Suprapubic skin (tissue), 4 donors: ENCODE data around the gene HCFC1. TPM values are rescaled to one million over a fixed set of nuclear protein-coding genes. Genes with fewer than 3 reads are reported as not detected.

Source experiments
- DNase-seq, 2 donors: peaks; one replicate each; pipeline ENCODE4 v3.0.0-alpha.2; 2019; ENCODE audit warnings: low spot score in 2 of 2
- H3K27ac ChIP-seq: fragments of 200-600 bp; sonication (generic); one replicate; pipeline ENCODE4 v1.5.1; 2019
- H3K27me3 ChIP-seq: fragments of 200-600 bp; sonication (generic); one replicate; pipeline ENCODE4 v1.5.1; 2019
- H3K36me3 ChIP-seq: fragments of 200-600 bp; sonication (generic); one replicate; pipeline ENCODE4 v1.5.1; 2019
- H3K4me1 ChIP-seq: fragments of 200-600 bp; sonication (generic); one replicate; pipeline ENCODE4 v1.5.1; 2019
- H3K4me3 ChIP-seq: fragments of 200-600 bp; sonication (generic); one replicate; pipeline ENCODE4 v1.5.1; 2019; ENCODE audit warnings: mild to moderate bottlenecking
- H3K9me3 ChIP-seq: fragments of 200-600 bp; sonication (generic); one replicate; pipeline ENCODE4 v1.5.1; 2019
- CTCF ChIP-seq, 2 donors: fragments of 200-600 bp in 1 of 2; fragments of 450-650 bp in 1 of 2; sonication (generic) in 1 of 2; IDR thresholded peaks; one replicate each; pipeline ENCODE4 v1.5.1; 2016 to 2019; ENCODE audit warnings: antibody characterized with exemption in 2 of 2, mild to moderate bottlenecking in 1 of 2, moderate library complexity in 1 of 2
- EP300 ChIP-seq: sonication (generic); formaldehyde crosslinking; IDR thresholded peaks from one replicate; pipeline ENCODE4 v1.6.1; 2017; ENCODE audit warnings: antibody characterized with exemption
- POLR2A ChIP-seq, 2 donors: fragments of 450-650 bp; IDR thresholded peaks; one replicate each; pipeline ENCODE4 v1.6.1; 2017; ENCODE audit warnings: antibody characterized with exemption in 2 of 2, mild to moderate bottlenecking in 2 of 2, moderate library complexity in 2 of 2
- POLR2AphosphoS5 ChIP-seq, 3 donors: sonication (generic); formaldehyde crosslinking; IDR thresholded peaks; one replicate each; pipeline ENCODE4 v1.6.1; 2017; ENCODE audit warnings: antibody characterized with exemption in 3 of 3
- whole genome bisulfite sequencing: methylation state at CpG from one replicate; pipeline ENCODE4 v1.1.5; 2018; 5-methylcytosine and 5-hydroxymethylcytosine counted together
- total RNA-seq, 4 donors: library from RNA; depleted of rRNA; stranded (reverse); fragments of >200 nt; gene quantifications; one replicate each; pipeline ENCODE4 v1.1.0, GENCODE V29; 2016

HCFC1 gene
- total RNA-seq, 4 donors from 2014 or later, result 51.9 to 72.2 (median 55.3) TPM

DNA sequence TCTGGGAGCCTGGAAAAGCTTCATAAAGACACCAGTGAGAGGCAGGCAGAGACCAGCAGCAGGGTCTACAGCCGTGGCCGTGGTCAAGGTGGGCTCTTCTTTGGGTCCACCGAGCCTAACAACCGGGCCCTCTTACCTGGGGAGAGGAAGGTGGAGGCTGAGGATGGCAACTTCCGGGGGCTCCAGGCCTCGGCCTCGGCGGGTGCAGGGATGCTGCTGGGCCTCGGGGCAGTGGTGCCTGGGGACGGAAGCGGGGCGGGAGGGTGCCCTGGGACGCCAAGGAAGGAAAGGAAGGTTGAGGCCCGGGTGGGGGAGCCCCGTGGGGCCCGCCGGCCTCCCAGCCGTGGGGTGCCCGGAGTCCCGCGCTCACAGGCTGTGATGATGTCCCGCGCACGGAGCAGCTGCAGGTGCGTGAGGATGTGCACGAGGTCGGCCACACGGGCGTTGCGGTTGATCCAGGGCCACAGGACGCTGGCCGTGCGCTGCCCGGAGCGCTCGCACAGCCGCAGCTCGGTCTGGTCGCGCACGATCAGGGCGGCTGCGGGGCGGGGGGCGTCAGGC is 47.5 kb upstream of the HCFC1 start:
- H3K36me3 ChIP-seq, result peaks cover 25% of the 10 kb centered on the region
- no peak for DNase-seq
- H3K27ac ChIP-seq, result peak overlapping the region; percentile 93
- H3K9me3 ChIP-seq, result no peaks in the 10 kb centered on the region
- peaks cover 30% of the 10 kb centered on the region for H3K4me1 ChIP-seq
- H3K27me3 ChIP-seq, result no peaks in the 10 kb centered on the region
- 57% methylated on average over 11 of the region's 45 CpGs for WGBS
- TF ChIP-seq POLR2AphosphoS5 (IDR thresholded peaks at IDR 0.05) (no peak), CTCF (IDR thresholded peaks at IDR 0.05) (no peak), EP300 (no peak), POLR2A (IDR thresholded peaks at IDR 0.05) (no peak)
- H3K4me3 ChIP-seq, result peak overlapping the region; percentile 66

- 76% methylated on average over 12 of the region's 15 CpGs for WGBS
- DNase-seq, result no peak
- H3K27me3 ChIP-seq, result no peaks in the 10 kb centered on the region
- H3K4me3 ChIP-seq, result peak overlapping the region; percentile 66
- H3K36me3 ChIP-seq, result peaks cover 25% of the 10 kb centered on the region
- no peak for TF ChIP-seq CTCF (IDR thresholded peaks at IDR 0.05)
- TF ChIP-seq POLR2AphosphoS5 (IDR thresholded peaks at IDR 0.05), result no peak
- no peak for TF ChIP-seq EP300
- no peak for TF ChIP-seq POLR2A (IDR thresholded peaks at IDR 0.05)
- H3K9me3 ChIP-seq, result no peaks in the 10 kb centered on the region
- H3K4me1 ChIP-seq, result peaks cover 34% of the 10 kb centered on the region
- H3K27ac ChIP-seq, result peak overlapping the region; percentile 93
Observed at GRCh38 chrX:154018518-154019060, 47.0 kb upstream of the HCFC1 start.

- no peak for TF ChIP-seq POLR2A (IDR thresholded peaks at IDR 0.05)
- TF ChIP-seq CTCF (IDR thresholded peaks at IDR 0.05), result no peak
- TF ChIP-seq POLR2AphosphoS5 (IDR thresholded peaks at IDR 0.05), result no peak
- no peak for TF ChIP-seq EP300
- Histone ChIP-seq H3K36me3 (peaks cover 26% of the 10 kb centered on the region), H3K4me3 (peak overlapping the region; percentile 66), H3K4me1 (peaks cover 40% of the 10 kb centered on the region), H3K9me3 (no peaks in the 10 kb centered on the region), H3K27ac (peak overlapping the region; percentile 93), H3K27me3 (no peaks in the 10 kb centered on the region)
- 90% methylated on average over 25 of the region's 26 CpGs for WGBS
- DNase-seq, result no peak
Observed at GRCh38 chrX:154017766-154018517, 46.3 kb upstream of the HCFC1 start.

DNA sequence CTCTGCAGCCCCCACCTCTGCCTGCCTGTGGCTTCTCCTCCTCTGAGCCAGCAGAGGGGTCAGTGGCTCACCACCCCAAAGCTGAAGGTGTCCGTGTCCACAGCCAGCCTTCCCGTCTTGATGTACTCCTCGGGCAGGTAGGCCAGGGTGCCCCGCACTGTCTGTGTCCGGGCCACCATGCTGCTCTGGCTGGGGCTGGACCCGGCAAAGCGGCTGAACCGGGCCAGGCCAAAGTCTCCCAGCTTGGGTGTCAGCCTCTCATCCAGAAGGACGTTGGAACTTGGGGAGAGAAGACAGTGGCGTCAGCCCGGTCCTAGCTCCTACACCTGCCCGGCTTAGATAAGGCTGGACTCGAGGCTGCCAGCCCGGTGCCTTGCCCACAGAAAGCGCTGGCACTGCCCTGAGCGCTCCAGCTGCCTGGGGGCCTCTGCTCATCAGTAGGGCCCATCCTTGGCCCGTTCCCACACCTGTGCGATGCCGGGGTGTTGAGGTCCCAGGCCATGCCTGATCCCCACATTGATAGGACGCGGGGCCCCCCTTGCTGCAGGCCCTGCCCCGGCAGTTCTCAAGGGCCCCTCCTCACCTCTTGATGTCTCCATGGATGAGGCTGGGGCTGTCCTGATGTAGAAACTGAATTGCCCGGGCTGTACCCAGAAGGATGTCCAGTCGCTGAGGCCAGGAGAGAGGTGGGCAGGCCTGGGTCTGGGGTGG is 44.9 kb upstream of the HCFC1 start:
- Histone ChIP-seq H3K9me3 (no peaks in the 10 kb centered on the region), H3K4me3 (no peak overlapping the region), H3K27ac (no peak overlapping the region), H3K27me3 (no peaks in the 10 kb centered on the region), H3K4me1 (peaks cover 37% of the 10 kb centered on the region), H3K36me3 (peaks cover 28% of the 10 kb centered on the region)
- DNase-seq, result no peak
- 91% methylated on average over 4 of the region's 24 CpGs for WGBS
- TF ChIP-seq POLR2A (IDR thresholded peaks at IDR 0.05) (no peak), CTCF (IDR thresholded peaks at IDR 0.05) (no peak), EP300 (no peak), POLR2AphosphoS5 (IDR thresholded peaks at IDR 0.05) (no peak)
